IMR-90 (cell line): ENCODE measurements around the gene MRPL44.

ENCODE experiments used
- BHLHE40 ChIP-seq: fragments of 150-350 bp; IDR thresholded peaks from 2 replicates; pipeline ENCODE4 v1.6.1; 2016; ENCODE audit warnings: mild to moderate bottlenecking, low read depth, low read length
- POLR2A ChIP-seq: IDR thresholded peaks from 2 replicates; pipeline ENCODE4 v1.6.1; 2012; ENCODE audit warnings: mild to moderate bottlenecking, low read depth, low read length
- RAD21 ChIP-seq: IDR thresholded peaks from 2 replicates; pipeline ENCODE4 v1.6.1; 2012; ENCODE audit warnings: low read length, improper control_type of control experiment
- TF ChIP-seq, protein P1 (sequence below): conservative IDR thresholded peaks from 2 replicates; pipeline ENCODE4 v1.5.1; 2012; ENCODE audit warnings: mild to moderate bottlenecking, low read depth, low read length, improper control_type of control experiment

DNA sequence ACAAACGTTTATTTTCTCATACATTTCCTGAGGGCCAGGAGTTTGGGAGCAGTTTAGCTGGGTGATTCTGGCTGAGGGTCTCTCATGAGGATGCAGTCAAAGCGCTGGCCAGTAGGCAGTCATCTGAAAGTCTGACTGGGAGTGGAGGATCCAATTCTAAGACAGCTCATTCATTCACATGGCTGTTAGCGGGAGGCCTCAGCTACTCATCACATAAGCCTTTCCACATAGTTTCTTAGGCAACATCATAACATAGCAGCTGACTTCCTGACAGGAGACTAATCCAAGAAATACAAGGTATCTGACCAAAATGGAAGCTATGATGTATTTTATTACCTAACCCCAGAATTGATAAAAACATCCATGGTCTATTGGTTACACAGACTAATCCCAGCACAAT lies 2.9 kb upstream of the MRPL44 start:
- TF ChIP-seq BHLHE40 (no peak), RAD21 (no peak; the same call in 1 of the 2 replicates), POLR2A (no peak)
- TF ChIP-seq, protein P1, sequence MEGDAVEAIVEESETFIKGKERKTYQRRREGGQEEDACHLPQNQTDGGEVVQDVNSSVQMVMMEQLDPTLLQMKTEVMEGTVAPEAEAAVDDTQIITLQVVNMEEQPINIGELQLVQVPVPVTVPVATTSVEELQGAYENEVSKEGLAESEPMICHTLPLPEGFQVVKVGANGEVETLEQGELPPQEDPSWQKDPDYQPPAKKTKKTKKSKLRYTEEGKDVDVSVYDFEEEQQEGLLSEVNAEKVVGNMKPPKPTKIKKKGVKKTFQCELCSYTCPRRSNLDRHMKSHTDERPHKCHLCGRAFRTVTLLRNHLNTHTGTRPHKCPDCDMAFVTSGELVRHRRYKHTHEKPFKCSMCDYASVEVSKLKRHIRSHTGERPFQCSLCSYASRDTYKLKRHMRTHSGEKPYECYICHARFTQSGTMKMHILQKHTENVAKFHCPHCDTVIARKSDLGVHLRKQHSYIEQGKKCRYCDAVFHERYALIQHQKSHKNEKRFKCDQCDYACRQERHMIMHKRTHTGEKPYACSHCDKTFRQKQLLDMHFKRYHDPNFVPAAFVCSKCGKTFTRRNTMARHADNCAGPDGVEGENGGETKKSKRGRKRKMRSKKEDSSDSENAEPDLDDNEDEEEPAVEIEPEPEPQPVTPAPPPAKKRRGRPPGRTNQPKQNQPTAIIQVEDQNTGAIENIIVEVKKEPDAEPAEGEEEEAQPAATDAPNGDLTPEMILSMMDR: no peak
